Measurements from ENCODE around the gene STEAP1.
"Not testable (repeated sequence)": the region's sequence is repeated elsewhere in the genome, so short reads cannot be mapped to it uniquely, and the experiment has no call there.

Gene STEAP1

GRCh38 chr7:90173127-90173844 is 19.0 kb downstream of the STEAP1 start:
- DNase-seq (ENCODE audit: low read depth in 2 of 2), result no peak

DNA sequence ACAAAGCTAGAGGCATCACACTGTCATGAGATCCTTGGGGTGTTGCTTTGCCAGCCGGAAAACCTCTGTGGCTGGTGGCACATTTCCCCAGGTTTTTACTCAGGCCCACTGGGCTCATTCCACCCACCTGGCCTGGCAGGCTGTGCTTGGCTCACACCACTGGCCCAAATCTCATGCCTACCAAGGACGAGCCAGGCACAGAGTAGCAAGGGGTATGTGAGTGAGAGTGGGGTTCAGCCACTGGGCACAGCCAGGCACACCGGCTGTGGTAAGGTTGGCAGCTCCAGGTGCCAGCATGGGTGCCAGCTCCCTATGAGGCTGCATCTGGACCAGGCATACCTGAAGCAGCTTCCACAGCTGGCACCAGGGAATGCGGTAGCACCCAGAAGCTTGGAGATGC is 21.4 kb downstream of the STEAP1 start:
- DNase-seq (ENCODE audit: low read depth in 2 of 2), result no peak

GRCh38 chr7:90176195-90176594 is 21.9 kb downstream of the STEAP1 start:
- no peak for DNase-seq (ENCODE audit: low read depth in 2 of 2)

GRCh38 chr7:90178166-90178565 is 23.9 kb downstream of the STEAP1 start:
- no peak for DNase-seq (ENCODE audit: low read depth in 2 of 2)

- no peak for DNase-seq (ENCODE audit: low read depth in 2 of 2)
Observed at GRCh38 chr7:90178679-90179278, 24.5 kb downstream of the STEAP1 start.

- DNase-seq (ENCODE audit: low read depth in 2 of 2), result no peak
Observed at GRCh38 chr7:90180011-90180585, 25.8 kb downstream of the STEAP1 start.

GRCh38 chr7:90180649-90181048 is 26.4 kb downstream of the STEAP1 start:
- DNase-seq (ENCODE audit: low read depth in 2 of 2), result no peak

GRCh38 chr7:90181485-90181884 is 27.2 kb downstream of the STEAP1 start:
- no peak for DNase-seq (ENCODE audit: low read depth in 2 of 2)

DNA sequence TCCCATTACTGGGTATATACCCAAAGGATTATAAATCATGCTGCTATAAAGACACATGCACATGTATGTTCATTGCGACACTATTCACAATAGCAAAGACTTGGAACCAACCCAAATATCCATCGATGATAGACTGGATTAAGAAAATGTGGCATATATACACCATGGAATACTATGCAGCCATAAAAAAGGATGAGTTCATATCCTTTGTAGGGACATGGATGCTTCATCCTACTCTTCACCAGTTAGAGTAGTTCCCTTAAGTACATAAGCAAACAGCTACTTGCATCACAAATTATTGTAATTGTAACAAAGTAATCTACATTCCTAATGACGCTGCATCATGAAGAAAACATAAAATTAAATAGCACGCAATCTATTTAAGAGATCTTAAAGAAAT is 32.0 kb downstream of the STEAP1 start:
- not testable (repeated sequence) for DNase-seq (ENCODE audit: low read depth in 2 of 2)

GRCh38 chr7:90187507-90188050 is 33.3 kb downstream of the STEAP1 start:
- no peak for DNase-seq (ENCODE audit: low read depth in 2 of 2)

GRCh38 chr7:90188281-90188680 is 34.0 kb downstream of the STEAP1 start:
- DNase-seq (ENCODE audit: low read depth in 2 of 2), result no peak

- no peak for DNase-seq (ENCODE audit: low read depth in 2 of 2)
Observed at GRCh38 chr7:90190995-90191394, 36.7 kb downstream of the STEAP1 start.

- DNase-seq (ENCODE audit: low read depth in 2 of 2), result no peak
Observed at GRCh38 chr7:90191648-90192047, 37.4 kb downstream of the STEAP1 start.

DNA sequence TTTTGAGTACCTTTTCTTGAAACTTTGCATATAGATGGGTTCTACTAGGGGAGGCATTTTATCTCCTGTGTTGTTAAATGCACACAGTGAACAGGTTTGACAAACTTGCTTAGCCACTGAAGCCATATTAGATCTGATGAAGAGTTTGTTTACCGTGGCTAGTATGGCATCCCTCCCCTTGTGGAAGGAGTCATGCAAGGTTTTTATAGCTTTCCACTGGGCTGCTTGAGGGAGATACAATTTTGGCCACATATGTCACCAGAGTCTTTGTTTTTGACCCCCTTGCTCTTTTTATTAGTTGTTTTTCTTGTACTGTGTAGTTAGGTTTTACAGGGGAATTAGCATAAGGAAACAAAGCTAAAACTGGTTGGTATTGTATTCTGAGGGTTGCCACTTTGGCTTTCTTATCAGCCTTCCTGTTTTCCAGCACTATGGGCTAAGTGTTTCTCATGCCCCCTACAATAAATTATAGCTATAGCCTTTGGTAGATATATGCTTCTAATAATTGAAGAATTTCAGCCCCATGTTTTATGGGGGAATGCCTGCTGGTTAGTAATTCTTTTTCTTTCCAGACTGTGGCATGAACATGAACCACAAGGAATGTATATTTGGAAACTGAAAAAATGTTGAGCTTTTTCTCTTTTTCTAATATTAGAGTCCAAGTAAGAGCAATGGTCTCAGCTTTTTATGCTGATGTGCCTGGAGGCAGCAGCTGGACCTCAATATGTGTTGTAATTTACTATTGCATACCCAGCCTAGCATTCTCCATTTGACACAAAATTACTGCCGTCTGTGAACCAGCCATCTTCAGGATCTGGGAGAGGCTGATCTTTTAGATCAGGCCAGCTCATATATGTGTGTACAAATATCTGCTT is 38.8 kb downstream of the STEAP1 start:
- no peak for DNase-seq (ENCODE audit: low read depth in 2 of 2)

DNA sequence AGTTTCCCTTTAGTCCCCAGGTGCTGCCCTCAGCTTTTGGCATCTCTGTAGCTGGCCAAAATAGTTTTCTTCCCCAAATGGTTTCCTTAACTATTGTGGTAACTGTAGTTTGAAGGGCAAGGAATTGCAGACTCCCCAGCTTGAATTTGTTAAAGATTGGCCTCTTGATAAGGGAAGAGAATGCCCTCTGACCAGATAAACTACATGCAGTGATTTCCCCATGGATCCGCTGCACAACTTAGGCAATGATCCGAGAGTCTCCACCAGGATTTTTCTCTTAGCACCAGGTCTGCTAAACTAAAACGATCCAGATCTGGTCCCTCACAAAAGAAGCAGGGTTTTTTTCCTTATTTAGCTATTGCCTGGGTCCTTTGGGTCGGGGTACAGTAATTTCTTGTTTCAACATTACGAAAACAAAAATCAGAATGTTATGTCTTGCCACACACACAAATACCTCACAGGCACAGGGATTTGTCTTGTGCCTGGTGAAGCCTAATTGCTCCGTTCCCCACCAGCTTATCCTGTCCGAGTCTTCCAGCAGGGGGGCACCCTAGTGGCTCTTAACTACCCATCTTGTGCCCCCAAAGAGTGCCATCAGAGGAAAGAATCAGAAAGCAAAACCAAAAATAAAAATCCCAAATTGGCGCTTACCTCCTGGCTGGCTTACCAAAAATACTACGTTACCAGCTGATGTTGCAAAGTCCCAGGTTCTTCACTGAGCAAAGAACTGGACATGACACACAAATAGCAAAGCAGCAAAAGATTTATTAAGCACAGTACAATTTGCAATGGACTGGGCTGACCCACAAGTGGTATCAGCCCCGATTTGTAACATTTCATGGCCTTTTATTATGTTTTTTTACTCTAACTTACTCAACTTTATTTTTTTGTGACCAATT is 40.9 kb downstream of the STEAP1 start:
- DNase-seq (ENCODE audit: low read depth in 2 of 2), result no peak

DNA sequence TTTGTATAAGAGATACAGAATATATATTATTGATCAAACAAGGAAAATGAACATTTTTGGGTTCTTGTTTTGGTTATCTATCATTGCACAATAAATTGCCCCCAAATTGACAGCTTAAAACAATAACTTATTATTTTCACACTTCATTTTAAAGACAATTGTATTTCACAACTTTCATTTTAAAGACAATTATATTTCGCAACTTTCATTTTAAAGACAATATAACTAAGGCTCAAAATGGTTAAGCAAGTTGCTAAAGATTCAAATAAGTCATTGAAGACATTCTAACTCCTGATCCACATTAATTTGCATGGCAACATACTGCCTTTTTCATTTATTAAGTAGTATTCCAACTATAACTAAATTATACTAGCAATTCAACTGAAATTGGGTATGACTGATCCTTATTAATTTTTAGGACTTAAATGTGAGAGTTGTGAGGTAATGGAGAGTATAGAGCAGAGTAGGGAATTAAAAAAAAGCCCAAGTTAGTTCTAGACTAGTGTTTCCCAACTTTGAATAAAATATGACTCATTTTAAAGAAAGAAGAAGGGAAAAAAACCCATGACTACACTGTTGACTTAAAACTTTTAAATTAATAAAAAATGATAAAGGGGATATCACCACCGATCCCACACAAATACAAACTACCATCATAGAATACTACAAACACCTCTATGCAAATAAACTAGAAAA is 47.4 kb downstream of the STEAP1 start:
- no peak for DNase-seq (ENCODE audit: low read depth in 2 of 2)

- DNase-seq (ENCODE audit: low read depth in 2 of 2), result no peak
Observed at GRCh38 chr7:90207956-90208355, 53.7 kb downstream of the STEAP1 start.

DNA sequence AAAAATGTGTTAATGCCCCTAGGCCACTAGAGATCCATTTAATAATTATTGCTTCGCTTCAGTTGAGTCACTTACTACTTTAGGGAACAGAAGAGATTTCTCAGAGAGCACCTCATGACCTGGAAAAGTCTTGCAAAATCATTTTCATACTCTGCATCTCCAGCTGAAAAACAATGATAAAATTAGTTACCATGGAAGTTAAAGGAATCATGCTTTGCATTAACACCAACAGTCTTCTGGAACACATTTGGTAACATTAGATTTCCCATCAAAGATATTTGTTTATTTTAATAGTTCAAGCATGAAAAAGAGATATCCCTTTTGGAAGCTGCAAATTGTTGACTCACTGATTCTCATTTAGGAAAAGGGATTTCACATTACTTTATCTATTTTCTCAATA is 55.5 kb downstream of the STEAP1 start:
- no peak for DNase-seq (ENCODE audit: low read depth in 2 of 2)

GRCh38 chr7:90210475-90210874 is 56.2 kb downstream of the STEAP1 start:
- no peak for DNase-seq (ENCODE audit: low read depth in 2 of 2)

- no peak for DNase-seq (ENCODE audit: low read depth in 2 of 2)
Observed at GRCh38 chr7:90210981-90211380, 56.7 kb downstream of the STEAP1 start.

Data from stimulated activated CD8-positive, alpha-beta memory T cell treated with anti-CD3 and anti-CD28 coated beads, Interleukin-2, amount 100 ng/mL, for 1 hour (primary cell).